ENCODE results near the gene RTKN.
A peak's percentile ranks its signal among the peaks of the same experiment; 100 is the strongest.
"Not testable (repeated sequence)": the region's sequence is repeated elsewhere in the genome, so short reads cannot be mapped to it uniquely, and the experiment has no call there.

RTKN gene

DNA sequence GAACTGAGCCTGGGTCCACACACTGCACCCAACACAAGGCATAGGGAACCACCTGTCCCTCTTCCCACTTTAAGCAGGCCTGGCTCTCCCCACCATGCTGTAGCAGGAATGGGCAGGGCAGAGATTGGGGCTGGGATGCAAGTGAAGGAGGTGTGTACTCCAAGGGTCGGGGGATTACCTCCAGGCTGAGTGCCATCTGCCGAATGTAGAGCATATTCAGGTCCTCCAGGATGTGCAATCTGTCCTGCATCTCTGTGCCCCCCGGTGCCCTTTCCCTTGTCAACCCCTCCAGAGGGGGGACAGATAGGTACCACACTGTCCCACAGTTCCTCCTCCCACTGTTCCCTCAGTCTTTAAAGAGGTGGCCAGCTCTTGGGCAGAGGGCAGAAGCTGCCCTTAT, 2.4 kb downstream of the RTKN start:
- no peak for DNase-seq (ENCODE audit: low read depth in 2 of 2)

GRCh38 chr2:74438248-74438647, 3.5 kb downstream of the RTKN start:
- no peak for DNase-seq (ENCODE audit: low read depth in 2 of 2)

DNA sequence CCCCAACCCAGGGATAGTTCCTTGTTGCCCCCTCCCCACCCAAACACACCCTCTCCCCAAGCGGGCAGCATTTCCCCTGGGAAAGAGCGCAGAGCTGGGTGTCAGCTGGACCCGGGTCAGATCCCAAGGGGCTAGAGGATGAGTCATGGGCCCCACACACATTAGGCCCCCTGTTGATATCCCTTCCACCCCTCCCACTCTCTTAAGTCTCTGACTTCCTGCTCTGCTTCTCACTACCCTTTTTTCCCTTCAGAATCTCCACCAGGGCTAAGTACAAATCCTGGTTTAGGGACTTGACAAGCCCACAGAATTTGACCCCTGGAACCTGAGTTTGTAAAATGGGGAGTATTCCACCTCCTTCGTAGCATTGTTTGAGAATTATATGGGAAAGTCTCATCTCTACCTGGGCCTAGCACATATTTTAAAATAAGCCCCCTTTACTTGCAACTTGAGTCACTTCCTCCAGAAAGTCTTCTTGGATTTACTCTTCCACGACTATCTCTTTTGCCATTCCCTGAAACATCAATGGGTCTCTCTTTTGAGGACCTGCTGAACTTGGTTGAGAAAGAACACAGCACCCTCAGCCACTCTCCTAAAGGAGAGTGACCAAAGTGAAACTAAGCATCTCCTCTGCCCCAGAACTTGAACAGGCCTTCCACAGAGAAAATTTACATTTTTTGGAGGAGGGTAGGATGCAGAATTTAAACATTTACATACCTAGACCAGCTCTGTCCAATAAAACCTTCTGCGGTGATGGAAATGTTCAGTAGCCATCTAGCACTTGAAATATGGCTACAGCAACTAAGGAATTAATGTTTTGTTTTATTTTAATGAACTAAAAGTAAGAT, 4.7 kb downstream of the RTKN start:
- no peak for DNase-seq (ENCODE audit: low read depth in 2 of 2)

DNA sequence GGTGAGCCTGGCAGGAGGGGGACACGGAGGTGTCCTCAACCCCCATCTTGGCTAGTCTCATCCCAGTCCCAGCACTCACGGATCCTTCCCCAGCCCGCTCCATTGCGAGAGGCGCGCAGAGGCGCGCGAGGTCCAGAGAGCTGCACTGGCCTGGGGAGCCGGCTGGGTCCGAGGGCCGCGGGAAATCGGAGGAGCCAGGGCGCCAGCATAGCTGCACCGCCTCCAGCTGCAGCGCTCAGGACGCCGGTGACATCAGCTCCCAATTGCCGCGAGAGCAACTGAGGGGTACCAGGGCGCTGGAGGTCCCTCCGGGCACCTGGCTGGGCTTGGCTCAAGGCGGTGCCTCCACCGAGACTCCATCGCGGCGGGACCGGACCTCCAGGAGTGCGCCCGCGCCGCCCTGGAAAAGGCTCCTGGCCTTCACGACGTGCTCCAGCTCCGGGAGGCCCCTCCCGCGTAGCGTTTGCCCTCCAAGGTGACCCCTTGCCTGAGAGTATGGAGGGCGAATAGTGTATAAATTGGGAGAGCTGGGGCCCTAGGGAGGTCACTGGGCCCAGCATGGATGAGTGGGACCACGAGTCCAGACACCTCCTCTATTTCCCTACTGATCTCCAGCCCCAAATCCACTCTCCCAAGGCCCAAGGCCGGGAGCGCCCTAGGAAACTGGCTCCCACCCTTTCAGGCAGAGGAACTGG, 5.5 kb downstream of the RTKN start:
- DNase-seq (ENCODE audit: low read depth in 2 of 2): no peak

- no peak for DNase-seq (ENCODE audit: low read depth in 2 of 2)
Observed at GRCh38 chr2:74430502-74430901, 11.2 kb downstream of the RTKN start.

- DNase-seq (ENCODE audit: low read depth in 2 of 2): no peak
Observed at GRCh38 chr2:74429487-74430451, 12.0 kb downstream of the RTKN start.

DNA sequence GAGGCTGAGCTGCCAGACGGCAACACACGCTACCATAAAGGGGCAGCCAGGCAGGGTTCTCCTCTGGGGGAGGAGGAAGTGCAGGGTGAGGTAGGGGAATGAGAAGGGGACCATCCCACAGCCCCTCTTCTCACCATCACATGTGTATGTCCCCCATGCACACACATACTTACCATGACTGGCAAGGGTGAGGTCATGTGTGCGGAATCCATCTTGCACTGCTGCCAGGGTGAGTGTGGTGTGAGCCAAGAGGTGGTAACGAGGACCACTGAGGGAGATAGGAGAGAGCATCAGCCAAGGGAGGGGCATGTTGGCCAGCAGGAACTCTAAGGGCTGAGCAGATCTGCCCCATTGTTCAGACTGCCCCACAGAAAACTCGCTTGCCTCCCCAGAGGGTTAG, 13.1 kb downstream of the RTKN start:
- DNase-seq (ENCODE audit: low read depth in 2 of 2): no peak

DNA sequence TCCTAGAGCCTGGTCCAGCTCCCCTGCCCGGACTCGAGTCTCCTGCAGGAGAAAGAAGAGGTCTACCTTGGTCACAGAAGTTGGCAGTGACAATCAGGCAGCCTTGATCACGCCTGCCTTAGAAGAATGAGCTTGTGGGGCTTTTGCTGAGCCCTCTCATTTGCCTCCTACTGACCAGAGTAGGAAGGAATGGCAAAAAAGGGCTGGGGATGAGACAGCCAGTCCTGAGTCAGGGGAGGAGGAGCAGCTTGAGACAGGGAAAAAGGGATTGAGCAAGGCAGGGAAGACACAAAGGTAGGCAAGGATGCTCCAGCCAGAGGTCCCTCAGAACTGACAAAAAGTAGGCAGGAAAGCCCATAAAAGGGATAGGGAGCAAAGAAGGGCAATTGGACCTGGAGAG, 14.2 kb downstream of the RTKN start:
- no peak for DNase-seq (ENCODE audit: low read depth in 2 of 2)

- no peak for DNase-seq (ENCODE audit: low read depth in 2 of 2)
Observed at GRCh38 chr2:74426181-74426758, 15.5 kb downstream of the RTKN start.

DNA sequence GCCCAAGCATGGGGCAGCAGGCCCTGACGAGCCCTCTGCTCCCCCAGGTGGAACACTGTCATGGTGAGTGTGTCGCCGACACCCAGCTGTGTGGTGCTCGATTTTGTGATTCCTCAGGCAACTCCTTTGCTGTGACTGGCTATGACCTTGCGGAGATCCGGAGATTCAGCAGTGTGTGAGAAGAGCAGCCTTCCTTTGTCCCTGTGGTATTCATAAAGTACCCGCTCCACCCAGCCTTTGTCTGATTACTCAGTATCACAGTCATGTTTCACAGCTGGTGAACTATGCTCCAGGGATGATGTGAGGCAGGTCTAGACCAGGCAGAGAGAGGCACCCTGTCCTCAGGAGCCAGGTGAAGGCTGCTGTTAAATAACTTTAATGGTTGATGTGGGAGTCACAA, 16.2 kb downstream of the RTKN start:
- no peak for DNase-seq (ENCODE audit: low read depth in 2 of 2)

- DNase-seq (ENCODE audit: low read depth in 2 of 2): no peak
Observed at GRCh38 chr2:74424995-74425406, 16.7 kb downstream of the RTKN start.

DNA sequence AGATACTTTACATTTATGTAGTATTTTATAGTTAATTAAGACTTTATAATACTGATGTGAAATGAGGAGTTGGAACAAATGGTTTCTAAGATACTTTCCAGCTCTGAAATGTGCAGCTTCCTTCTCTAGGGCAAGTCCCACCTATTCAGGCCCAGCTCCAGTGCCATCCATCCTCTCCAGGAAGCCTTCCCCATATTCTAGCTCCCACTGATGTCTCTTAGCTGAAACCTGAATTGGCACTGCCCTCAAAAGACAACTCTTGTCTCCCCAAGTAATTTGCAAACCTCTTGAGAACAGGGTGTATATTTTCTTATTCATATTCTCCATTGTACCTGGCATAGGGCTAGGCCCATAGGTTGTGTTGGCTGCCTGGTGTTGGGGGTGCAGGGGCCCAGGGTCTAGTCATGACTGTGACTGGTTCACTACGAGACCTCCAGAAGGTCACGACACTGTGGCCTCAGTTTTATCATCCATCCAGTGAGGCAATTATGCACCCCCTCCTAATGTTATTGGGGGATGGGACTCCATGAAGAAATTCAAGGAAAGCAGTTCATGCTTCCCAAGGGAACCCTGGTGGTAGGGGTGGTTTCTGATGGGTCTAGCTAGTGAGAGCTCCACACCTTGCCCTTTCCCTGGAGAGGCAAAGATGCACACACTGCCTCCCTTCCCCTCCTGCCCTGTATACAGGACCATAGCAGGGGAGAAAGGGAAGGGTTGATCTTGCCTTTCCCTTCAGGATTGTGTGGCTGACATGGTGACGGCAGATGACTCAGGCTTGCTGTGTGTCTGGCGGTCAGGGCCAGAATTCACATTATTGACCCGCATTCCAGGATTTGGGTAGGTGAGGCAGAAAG, 17.4 kb downstream of the RTKN start:
- DNase-seq (ENCODE audit: low read depth in 2 of 2): no peak

GRCh38 chr2:74423231-74424095, 18.3 kb downstream of the RTKN start:
- no peak for DNase-seq (ENCODE audit: low read depth in 2 of 2)

- peak; percentile 85 to 93 for DNase-seq (ENCODE audit: low read depth in 2 of 2)
Observed at GRCh38 chr2:74421221-74421870, 20.4 kb downstream of the RTKN start, which contains the start of the genes C2orf81 and WDR54. Gene C2orf81, minus strand, starts transcription at chr2:74421619. Its CDS starts 59 bp downstream, at chr2:74421560. Gene WDR54, plus strand, starts transcription at chr2:74421730. Its CDS starts 424 bp downstream, at chr2:74422154.

DNA sequence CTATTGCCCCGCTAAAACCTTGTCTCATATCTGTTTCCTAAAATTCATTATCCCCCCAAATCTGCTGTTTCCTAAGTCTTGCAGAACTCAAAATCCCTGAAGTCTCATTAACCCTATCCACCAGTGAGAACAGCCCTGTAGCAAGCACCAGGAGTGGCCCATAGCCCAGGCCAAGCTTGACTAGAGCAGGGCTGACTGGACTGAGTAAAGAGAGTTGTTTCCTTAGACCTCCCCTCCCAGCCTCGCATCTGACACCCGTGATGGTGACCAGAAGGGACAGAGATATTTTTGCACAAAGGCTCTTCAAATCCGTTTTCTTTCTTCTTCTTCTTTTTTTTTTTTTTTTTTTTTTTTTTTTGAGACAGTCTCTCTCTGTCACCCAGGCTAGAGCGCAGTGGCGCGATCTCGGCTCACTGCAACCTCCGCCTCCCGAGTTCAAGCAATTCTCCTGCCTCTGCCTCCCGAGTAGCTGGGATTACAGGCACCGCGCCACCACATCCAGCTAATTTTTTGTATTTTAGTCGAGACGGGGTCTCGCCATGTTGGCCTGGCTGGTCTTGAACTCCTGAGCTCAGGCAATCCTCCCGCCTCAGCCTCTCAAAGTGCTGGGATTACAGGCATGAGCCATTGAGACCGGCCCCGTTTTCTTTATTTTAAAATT, 21.2 kb downstream of the RTKN start:
- DNase-seq (ENCODE audit: low read depth in 2 of 2): not testable (repeated sequence)

GRCh38 chr2:74420006-74420405, 21.7 kb downstream of the RTKN start:
- no peak for DNase-seq (ENCODE audit: low read depth in 2 of 2)

GRCh38 chr2:74419345-74419744, 22.4 kb downstream of the RTKN start:
- no peak for DNase-seq (ENCODE audit: low read depth in 2 of 2)

DNA sequence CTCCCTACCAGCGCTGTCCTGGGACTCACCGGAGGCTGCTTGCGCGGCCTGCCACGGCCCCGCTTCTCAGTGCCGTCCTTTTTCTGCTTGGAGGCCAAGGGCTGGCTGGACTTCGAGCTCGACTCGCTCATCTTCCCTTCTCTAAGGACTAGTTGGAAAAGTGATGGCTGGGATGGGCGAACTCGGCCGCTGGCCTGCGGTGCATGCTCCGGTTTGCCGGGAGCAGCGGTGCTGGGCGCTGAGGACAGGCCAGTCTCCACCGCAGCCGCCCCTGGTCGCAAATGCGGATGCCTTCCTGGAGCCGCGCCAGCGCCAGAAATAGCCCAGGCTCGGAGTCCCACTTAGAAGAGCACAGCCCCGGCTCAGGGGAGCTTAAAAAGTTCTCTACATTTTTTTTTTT, 23.4 kb downstream of the RTKN start:
- DNase-seq (ENCODE audit: low read depth in 2 of 2): no peak

GRCh38 chr2:74417763-74418162, 24.0 kb downstream of the RTKN start:
- DNase-seq (ENCODE audit: low read depth in 2 of 2): no peak

All from stimulated activated CD4-positive, alpha-beta T cell treated with anti-CD3 and anti-CD28 coated beads, Interleukin-1b, Interleukin-23, amount 100 ng/mL, for 4 hours (primary cell).